ENCODE results near the gene PTPRE.
A peak's percentile ranks its signal among the peaks of the same experiment; 100 is the strongest.

PTPRE gene

DNA sequence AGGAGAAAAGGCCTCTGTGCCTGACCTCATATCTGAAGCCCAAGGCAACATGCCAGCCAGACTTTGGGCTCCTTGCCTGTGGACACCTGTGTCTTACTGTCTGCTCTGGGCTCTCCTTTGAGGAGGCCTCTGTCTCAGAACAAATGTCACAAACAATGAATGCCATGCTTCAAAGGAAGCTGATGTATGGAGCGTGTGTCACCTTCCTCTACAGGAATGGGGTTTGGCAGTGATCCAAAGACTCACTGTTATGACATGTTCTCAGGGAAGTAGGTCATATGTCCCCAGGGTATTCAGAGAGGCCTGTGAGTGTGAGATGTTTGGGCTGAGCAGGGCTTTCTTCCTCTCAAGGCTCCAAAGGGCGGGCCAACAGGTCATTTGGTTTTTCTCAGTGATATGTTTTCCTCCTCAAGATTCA, 38.4 kb downstream of the PTPRE start:
- Histone ChIP-seq H3K9me2 (replicated peaks; ENCODE audit: low read depth, low read length) (no peaks in the 10 kb centered on the region), H4K20me1 (ENCODE audit: insufficient read depth, low read length, poor library complexity, severe bottlenecking) (no peaks in the 10 kb centered on the region), H3K4me1 (ENCODE audit: insufficient read depth, low read length, poor library complexity, severe bottlenecking) (peaks cover 21% of the 10 kb centered on the region), H3K4me2 (ENCODE audit: low read depth, low read length, poor library complexity, severe bottlenecking) (peak overlapping the region; percentile 48), H3K4me3 (ENCODE audit: low read length, poor library complexity, severe bottlenecking) (peak overlapping the region; percentile 9), H2AFZ (ENCODE audit: low read length) (no peak overlapping the region), H3K9ac (ENCODE audit: low read depth, low read length, poor library complexity, severe bottlenecking) (no peak overlapping the region), H3K36me3 (ENCODE audit: insufficient read depth, low read length) (no peaks in the 10 kb centered on the region), H3K27me3 (ENCODE audit: insufficient read depth, low read length, poor library complexity, severe bottlenecking) (no peaks in the 10 kb centered on the region), H3K9me3 (ENCODE audit: insufficient read depth, low read depth, low read length) (no peaks in the 10 kb centered on the region), H3F3A (ENCODE audit: low read depth) (no peaks in the 10 kb centered on the region), H3K79me2 (ENCODE audit: insufficient read depth, low read length) (no peaks in the 10 kb centered on the region)
- TF ChIP-seq, protein P1, sequence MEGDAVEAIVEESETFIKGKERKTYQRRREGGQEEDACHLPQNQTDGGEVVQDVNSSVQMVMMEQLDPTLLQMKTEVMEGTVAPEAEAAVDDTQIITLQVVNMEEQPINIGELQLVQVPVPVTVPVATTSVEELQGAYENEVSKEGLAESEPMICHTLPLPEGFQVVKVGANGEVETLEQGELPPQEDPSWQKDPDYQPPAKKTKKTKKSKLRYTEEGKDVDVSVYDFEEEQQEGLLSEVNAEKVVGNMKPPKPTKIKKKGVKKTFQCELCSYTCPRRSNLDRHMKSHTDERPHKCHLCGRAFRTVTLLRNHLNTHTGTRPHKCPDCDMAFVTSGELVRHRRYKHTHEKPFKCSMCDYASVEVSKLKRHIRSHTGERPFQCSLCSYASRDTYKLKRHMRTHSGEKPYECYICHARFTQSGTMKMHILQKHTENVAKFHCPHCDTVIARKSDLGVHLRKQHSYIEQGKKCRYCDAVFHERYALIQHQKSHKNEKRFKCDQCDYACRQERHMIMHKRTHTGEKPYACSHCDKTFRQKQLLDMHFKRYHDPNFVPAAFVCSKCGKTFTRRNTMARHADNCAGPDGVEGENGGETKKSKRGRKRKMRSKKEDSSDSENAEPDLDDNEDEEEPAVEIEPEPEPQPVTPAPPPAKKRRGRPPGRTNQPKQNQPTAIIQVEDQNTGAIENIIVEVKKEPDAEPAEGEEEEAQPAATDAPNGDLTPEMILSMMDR (conservative IDR thresholded peaks at IDR 0.05; ENCODE audit: low read length), result no peak
- no peak for TF ChIP-seq EZH2phosphoT487 (IDR thresholded peaks at IDR 0.05; ENCODE audit: borderline replicate concordance)

DNA sequence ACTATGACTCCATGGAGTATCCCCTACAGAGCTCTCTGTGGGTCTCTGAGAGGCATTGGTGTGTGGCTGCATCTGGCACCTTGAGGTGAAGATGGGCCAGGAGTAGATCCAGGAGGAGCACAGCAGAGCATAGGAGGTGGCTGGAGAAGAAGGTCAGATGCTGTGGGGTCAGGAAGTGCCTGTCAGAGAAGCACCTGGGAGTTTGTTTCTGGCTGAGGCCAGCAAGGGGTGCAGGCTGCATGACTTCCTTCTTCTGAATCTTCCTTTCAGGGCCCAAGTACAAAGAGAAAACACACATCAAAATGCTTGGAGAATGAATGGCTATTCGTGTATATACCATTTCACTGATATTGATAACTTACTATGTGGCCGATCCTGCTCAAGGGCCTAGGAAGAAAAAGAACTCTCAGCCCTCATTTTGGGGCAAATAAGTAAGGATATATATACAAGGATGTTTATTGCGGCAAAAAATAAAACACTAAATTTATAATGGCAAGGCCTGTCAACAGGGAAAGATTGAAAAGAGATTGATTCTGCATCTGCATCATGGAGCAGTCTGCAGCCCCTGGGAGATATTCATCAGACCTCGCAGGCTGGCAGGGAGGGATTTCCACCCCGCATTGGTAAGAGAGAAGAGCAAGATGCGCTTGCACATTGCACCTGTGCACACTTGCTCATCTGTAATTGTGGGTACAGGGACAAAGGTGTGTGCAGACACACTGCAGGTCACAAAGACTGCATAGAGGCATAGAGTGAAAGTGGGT, 39.2 kb downstream of the PTPRE start:
- H3F3A ChIP-seq (ENCODE audit: low read depth), result no peaks in the 10 kb centered on the region
- H3K36me3 ChIP-seq (ENCODE audit: insufficient read depth, low read length), result no peaks in the 10 kb centered on the region
- H2AFZ ChIP-seq (ENCODE audit: low read length), result 0 out of 2 replicates have a peak overlapping the region, but pooled peaks have one; percentile 23
- H3K27me3 ChIP-seq (ENCODE audit: insufficient read depth, low read length, poor library complexity, severe bottlenecking), result no peaks in the 10 kb centered on the region
- H3K4me2 ChIP-seq (ENCODE audit: low read depth, low read length, poor library complexity, severe bottlenecking), result peak overlapping the region; percentile 48
- TF ChIP-seq, protein P1 (conservative IDR thresholded peaks at IDR 0.05; ENCODE audit: low read length), result no peak
- no peak for TF ChIP-seq EZH2phosphoT487 (IDR thresholded peaks at IDR 0.05; ENCODE audit: borderline replicate concordance)
- peaks cover 21% of the 10 kb centered on the region for H3K4me1 ChIP-seq (ENCODE audit: insufficient read depth, low read length, poor library complexity, severe bottlenecking)
- H3K9me2 ChIP-seq (replicated peaks; ENCODE audit: low read depth, low read length), result no peaks in the 10 kb centered on the region
- H3K4me3 ChIP-seq (ENCODE audit: low read length, poor library complexity, severe bottlenecking), result peak overlapping the region; percentile 9
- no peaks in the 10 kb centered on the region for H3K79me2 ChIP-seq (ENCODE audit: insufficient read depth, low read length)
- no peaks in the 10 kb centered on the region for H3K9me3 ChIP-seq (ENCODE audit: insufficient read depth, low read depth, low read length)
- H4K20me1 ChIP-seq (ENCODE audit: insufficient read depth, low read length, poor library complexity, severe bottlenecking), result no peaks in the 10 kb centered on the region
- H3K9ac ChIP-seq (ENCODE audit: low read depth, low read length, poor library complexity, severe bottlenecking), result peak overlapping the region; percentile 3

DNA sequence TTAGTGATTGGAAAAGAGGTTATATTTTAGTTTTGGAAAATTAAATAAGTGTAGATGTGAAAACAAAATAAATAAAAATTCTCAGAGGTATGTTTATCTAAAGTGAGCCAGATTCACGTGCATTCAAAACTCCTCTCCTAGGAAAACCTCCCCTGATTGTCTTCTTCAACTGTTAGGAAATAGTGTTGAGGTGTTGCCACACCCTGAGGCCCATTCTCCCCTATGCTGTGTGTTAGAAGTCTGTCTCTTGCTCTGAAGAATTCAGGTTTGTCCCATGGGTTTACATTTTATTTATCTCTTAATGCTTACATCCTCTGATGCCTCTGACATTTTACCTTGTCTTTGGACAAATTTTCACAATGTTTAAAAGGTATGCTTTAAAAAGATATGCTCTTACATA, 40.3 kb downstream of the PTPRE start:
- Histone ChIP-seq H3K9me3 (ENCODE audit: insufficient read depth, low read depth, low read length) (no peaks in the 10 kb centered on the region), H3K9ac (ENCODE audit: low read depth, low read length, poor library complexity, severe bottlenecking) (no peak overlapping the region), H3K4me3 (ENCODE audit: low read length, poor library complexity, severe bottlenecking) (no peak overlapping the region), H3K9me2 (replicated peaks; ENCODE audit: low read depth, low read length) (no peaks in the 10 kb centered on the region), H3F3A (ENCODE audit: low read depth) (no peaks in the 10 kb centered on the region), H3K4me1 (ENCODE audit: insufficient read depth, low read length, poor library complexity, severe bottlenecking) (peaks cover 21% of the 10 kb centered on the region), H3K36me3 (ENCODE audit: insufficient read depth, low read length) (no peaks in the 10 kb centered on the region), H3K79me2 (ENCODE audit: insufficient read depth, low read length) (no peaks in the 10 kb centered on the region), H3K4me2 (ENCODE audit: low read depth, low read length, poor library complexity, severe bottlenecking) (no peak overlapping the region), H2AFZ (ENCODE audit: low read length) (no peak overlapping the region), H4K20me1 (ENCODE audit: insufficient read depth, low read length, poor library complexity, severe bottlenecking) (no peaks in the 10 kb centered on the region), H3K27me3 (ENCODE audit: insufficient read depth, low read length, poor library complexity, severe bottlenecking) (no peaks in the 10 kb centered on the region)
- TF ChIP-seq, protein P1 (conservative IDR thresholded peaks at IDR 0.05; ENCODE audit: low read length), result no peak
- TF ChIP-seq EZH2phosphoT487 (IDR thresholded peaks at IDR 0.05; ENCODE audit: borderline replicate concordance), result no peak

Data from Loucy (cell line).